PC-3 (cell line): ENCODE measurements around the gene SLC4A4.

Experiments
- CTCF ChIP-seq: fragments of 300-600 bp; sonication (generic); conservative IDR thresholded peaks from 2 replicates; pipeline ENCODE4 v1.5.1; 2017; ENCODE audit warnings: antibody characterized with exemption, low read depth, mild to moderate bottlenecking, low read length
- EZH2phosphoT487 ChIP-seq: fragments of 300-600 bp; sonication (generic); IDR thresholded peaks from 2 replicates; pipeline ENCODE4 v1.6.1; 2018; ENCODE audit warnings: mild to moderate bottlenecking, antibody characterized with exemption, low read length, borderline replicate concordance

GRCh38 chr4:71429962-71430361 is 91.1 kb downstream of the SLC4A4 start:
- TF ChIP-seq CTCF (no peak), EZH2phosphoT487 (no peak)
